Parathyroid adenoma (tissue), 2 donors: ENCODE data around the gene SGPP2.

Experiments
- H2AFZ ChIP-seq: fragments of 300-600 bp; sonication (generic); one replicate; pipeline ENCODE4 v1.7.0; 2017; ENCODE audit warnings: antibody characterized with exemption, mild to moderate bottlenecking
- H3K27ac ChIP-seq: fragments of 300-600 bp; sonication (generic); one replicate; pipeline ENCODE4 v1.7.0; 2017
- H3K27me3 ChIP-seq: fragments of 300-600 bp; sonication (generic); one replicate; pipeline ENCODE4 v1.7.0; 2017; ENCODE audit warnings: low read length; ENCODE audit not compliant: control insufficient read depth, insufficient read depth
- H3K36me3 ChIP-seq: fragments of 300-600 bp; sonication (generic); one replicate; pipeline ENCODE4 v1.7.0; 2017; ENCODE audit warnings: low read length; ENCODE audit not compliant: control insufficient read depth, insufficient read depth
- H3K4me1 ChIP-seq: fragments of 300-600 bp; sonication (generic); one replicate; pipeline ENCODE4 v1.7.0; 2017; ENCODE audit warnings: control low read depth
- H3K4me2 ChIP-seq: fragments of 300-600 bp; sonication (generic); one replicate; pipeline ENCODE4 v1.7.0; 2017; ENCODE audit warnings: low read length
- H3K4me3 ChIP-seq: fragments of 300-600 bp; sonication (generic); one replicate; pipeline ENCODE4 v1.7.0; 2017; ENCODE audit warnings: low read depth, low read length
- H3K79me2 ChIP-seq: fragments of 300-600 bp; sonication (generic); one replicate; pipeline ENCODE4 v1.7.0; 2017; ENCODE audit warnings: control low read depth
- H3K9ac ChIP-seq: fragments of 300-600 bp; sonication (generic); one replicate; pipeline ENCODE4 v1.7.0; 2017; ENCODE audit warnings: mild to moderate bottlenecking
- H3K9me3 ChIP-seq: fragments of 300-600 bp; sonication (generic); one replicate; pipeline ENCODE4 v1.7.0; 2017; ENCODE audit warnings: low read length; ENCODE audit not compliant: control insufficient read depth
- CTCF ChIP-seq: fragments of 300-600 bp; sonication (generic); IDR thresholded peaks from one replicate; pipeline ENCODE4 v1.7.0; 2017; ENCODE audit warnings: antibody characterized with exemption, mild to moderate bottlenecking
- donor health status: primary hyperparathyroidism.

Gene SGPP2

GRCh38 chr2:222514901-222515300, 90.6 kb downstream of the SGPP2 start:
- H3K9ac ChIP-seq, result no peak overlapping the region
- no peaks in the 10 kb centered on the region for H3K9me3 ChIP-seq
- no peak overlapping the region for H2AFZ ChIP-seq
- no peaks in the 10 kb centered on the region for H3K79me2 ChIP-seq
- H3K4me1 ChIP-seq, result no peaks in the 10 kb centered on the region
- no peak overlapping the region for H3K4me3 ChIP-seq
- H3K27ac ChIP-seq, result no peak overlapping the region
- H3K27me3 ChIP-seq, result no peaks in the 10 kb centered on the region
- TF ChIP-seq CTCF, result no peak
- no peaks in the 10 kb centered on the region for H3K36me3 ChIP-seq
- no peak overlapping the region for H3K4me2 ChIP-seq

DNA sequence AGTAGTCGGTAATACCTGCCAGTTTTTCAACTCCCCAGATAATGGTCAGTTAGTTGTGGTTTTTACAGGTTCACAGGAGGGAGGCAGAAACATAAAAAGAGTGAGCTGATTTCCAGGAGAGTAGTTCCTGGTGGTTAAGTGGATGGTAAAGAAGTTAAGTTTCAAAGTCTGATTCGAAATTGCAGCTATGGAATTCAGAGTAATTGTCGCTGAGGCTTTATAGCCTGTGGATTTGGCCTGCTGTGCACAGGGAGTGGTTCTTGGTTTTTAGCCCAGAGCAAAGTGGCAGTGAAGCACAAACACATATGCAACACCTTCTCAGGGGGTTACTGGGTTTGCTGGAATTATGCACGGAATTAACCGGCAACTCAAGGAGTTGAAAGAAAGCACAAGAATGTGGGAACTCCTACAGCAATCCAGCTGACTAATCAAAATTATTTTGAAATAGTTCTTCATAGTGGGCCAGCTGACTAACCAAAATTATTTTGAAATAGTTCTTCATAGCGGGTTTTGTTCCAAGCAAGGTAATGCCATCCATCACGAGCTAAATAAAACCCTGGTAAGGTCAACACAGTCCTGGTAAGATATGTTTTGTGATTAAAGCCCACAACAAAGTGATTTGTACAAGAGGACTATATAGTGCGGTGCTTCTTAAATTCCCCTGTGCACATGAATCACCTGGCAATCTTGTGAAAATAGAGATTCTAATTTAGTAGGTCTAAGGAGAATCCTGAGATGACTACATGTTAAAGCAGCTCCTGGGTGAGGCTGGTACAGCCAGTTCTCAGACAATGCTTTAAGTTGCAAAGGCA, 94.4 kb downstream of the SGPP2 start:
- Histone ChIP-seq H3K79me2 (no peaks in the 10 kb centered on the region), H3K9ac (no peak overlapping the region), H3K27ac (no peak overlapping the region)

DNA sequence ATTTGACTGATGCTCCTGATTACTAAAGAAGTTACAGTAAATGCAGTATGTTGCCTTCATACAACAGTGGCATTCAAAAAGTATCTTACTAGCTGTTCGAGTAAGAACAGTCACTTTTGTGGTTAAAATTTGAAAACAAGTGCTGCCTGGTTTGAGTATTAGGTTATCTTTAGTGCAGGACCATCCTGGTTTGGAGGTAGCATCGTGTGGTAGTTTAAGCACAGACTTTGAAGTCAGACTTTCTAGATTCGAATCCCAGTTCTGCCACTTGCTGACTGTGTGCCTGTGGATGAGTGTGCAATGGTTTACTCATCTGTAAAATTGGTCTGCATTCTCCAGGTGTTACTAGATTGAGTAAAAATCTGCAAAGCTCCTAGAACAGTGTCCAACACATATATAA, 96.8 kb downstream of the SGPP2 start:
- Histone ChIP-seq H3K27me3 (no peaks in the 10 kb centered on the region), H3K4me2 (no peak overlapping the region), H3K4me3 (no peak overlapping the region), H2AFZ (no peak overlapping the region), H3K9ac (no peak overlapping the region), H3K4me1 (no peaks in the 10 kb centered on the region), H3K36me3 (no peaks in the 10 kb centered on the region), H3K79me2 (no peaks in the 10 kb centered on the region), H3K27ac (no peak overlapping the region), H3K9me3 (no peaks in the 10 kb centered on the region)
- TF ChIP-seq CTCF, result no peak

More for the DNA sequence above, 94.4 kb downstream of the SGPP2 start:
- no peaks in the 10 kb centered on the region for H3K27me3 ChIP-seq
- H3K4me2 ChIP-seq, result no peak overlapping the region
- no peaks in the 10 kb centered on the region for H3K4me1 ChIP-seq
- H3K36me3 ChIP-seq, result no peaks in the 10 kb centered on the region
- no peaks in the 10 kb centered on the region for H3K9me3 ChIP-seq
- no peak for TF ChIP-seq CTCF
- H3K4me3 ChIP-seq, result no peak overlapping the region
- H2AFZ ChIP-seq, result no peak overlapping the region

DNA sequence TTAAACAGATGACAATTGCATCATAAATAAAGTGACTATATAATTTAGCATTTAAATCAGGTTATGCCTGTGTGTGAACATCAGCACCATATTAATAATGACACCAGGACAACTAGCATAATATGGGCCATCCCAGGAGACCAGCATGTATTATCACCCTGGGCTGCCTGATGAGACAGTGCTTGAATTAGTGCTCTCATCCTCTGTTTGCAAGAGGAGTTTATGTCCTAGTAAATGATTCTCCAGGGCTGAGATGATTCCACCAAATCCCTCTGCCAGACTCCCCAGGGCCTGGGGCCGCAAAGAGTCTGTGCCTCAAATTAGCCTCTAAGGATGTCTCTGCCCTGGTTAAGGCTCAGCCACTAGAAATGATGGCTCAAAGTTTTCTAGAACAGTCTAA, 97.7 kb downstream of the SGPP2 start:
- Histone ChIP-seq H3K79me2 (no peaks in the 10 kb centered on the region), H3K27me3 (no peaks in the 10 kb centered on the region), H3K4me1 (no peaks in the 10 kb centered on the region), H3K4me2 (no peak overlapping the region), H3K9ac (no peak overlapping the region), H3K9me3 (no peaks in the 10 kb centered on the region), H3K4me3 (no peak overlapping the region), H3K27ac (no peak overlapping the region), H2AFZ (no peak overlapping the region), H3K36me3 (no peaks in the 10 kb centered on the region)
- no peak for TF ChIP-seq CTCF
